H1 (cell line): ENCODE results near the gene DISP3. TPM values are rescaled to one million over a fixed set of nuclear protein-coding genes. Genes with fewer than 3 reads are reported as not detected.

Experiments
- CHD7 ChIP-seq: fragments of 300-600 bp; sonication (generic); IDR thresholded peaks from 2 replicates; pipeline ENCODE4 v1.7.1; 2012; ENCODE audit warnings: low read length, moderate library complexity, mild to moderate bottlenecking, inconsistent platforms; ENCODE audit not compliant: insufficient replicate concordance
- CTCF ChIP-seq, 3 experiments: IDR thresholded peaks; 1 replicate in 2 of 3; 2 replicates in 1 of 3; pipeline versions ENCODE4 v1.5.1 to v1.6.1; 2011; ENCODE audit warnings: low read length in 3 of 3, mild to moderate bottlenecking in 3 of 3, inconsistent platforms in 2 of 3, low read depth in 1 of 3, moderate library complexity in 1 of 3; ENCODE audit not compliant: insufficient read depth in 1 of 3; ENCODE audit errors: control extremely low read depth in 1 of 3
- GABPA ChIP-seq: IDR thresholded peaks from 2 replicates; pipeline ENCODE4 v1.6.1; 2011; ENCODE audit warnings: mild to moderate bottlenecking, low read length, moderate library complexity, borderline replicate concordance; ENCODE audit not compliant: insufficient read depth
- HDAC6 ChIP-seq: IDR thresholded peaks from one replicate; pipeline ENCODE4 v1.7.1; 2012; ENCODE audit warnings: low read depth, mild to moderate bottlenecking, inconsistent platforms, low read length, moderate library complexity
- SP2 ChIP-seq: IDR thresholded peaks from 2 replicates; pipeline ENCODE4 v1.6.1; 2012; ENCODE audit warnings: mild to moderate bottlenecking, low read length, inconsistent platforms
- SUZ12 ChIP-seq: fragments of 200-600 bp; sonication (generic); IDR thresholded peaks from 2 replicates; pipeline ENCODE4 v1.6.1; 2012; ENCODE audit warnings: mild to moderate bottlenecking, inconsistent platforms, low read length, moderate library complexity, mixed read lengths
- TAF7 ChIP-seq: optimal IDR thresholded peaks from 2 replicates; pipeline ENCODE3; 2011; ENCODE audit warnings: low read depth, mild to moderate bottlenecking, inconsistent platforms, low read length, moderate library complexity, borderline replicate concordance
- YY1 ChIP-seq: IDR thresholded peaks from 2 replicates; pipeline ENCODE4 v1.6.1; 2011; ENCODE audit warnings: low read depth, mild to moderate bottlenecking, low read length
- polyA plus RNA-seq, 7 experiments: library from polyadenylated mRNA; depleted of rRNA in 3 of 7; stranded (reverse) in 5 of 7; unstranded in 2 of 7; fragments of >200 nt in 5 of 7; fragments of 200-250 nt in 2 of 7; gene quantifications; 1 replicate in 5 of 7; 2 replicates in 1 of 7; 4 replicates in 1 of 7; pipeline versions ENCODE4 v1.2.1 to v1.2.3, GENCODE V29; 2011 to 2013; ENCODE audit warnings: missing spikeins in 2 of 7, mixed read lengths in 2 of 7
- total RNA-seq: library from RNA; stranded (reverse); fragmentation: NEBNext Ultra II Directional; extraction: Animal tissue kit (Norgen Biotek cat#: 25700); gene quantifications from 2 replicates; pipeline ENCODE4 v1.2.1, GENCODE V29; 2021

Gene DISP3
- total and polyA plus RNA-seq, 2 of the 8 experiments (the other 6 are each of a cell fraction or from before 2014, with no cell fraction given) = 3.4 to 4.6 TPM

GRCh38 chr1:11550664-11551283 lies 71.8 kb downstream of the DISP3 start (continued):
- TF ChIP-seq CHD7 (no peak), CTCF (IDR thresholded peaks at IDR 0.05; ENCODE audit: control extremely low read depth in 1 of 3, insufficient read depth in 1 of 3, low read depth in 1 of 3, low read length in 3 of 3) (no peak), TAF7 (peak; percentile 92), SUZ12 (no peak), SP2 (no peak), HDAC6 (no peak), GABPA (peak; percentile 46; the same call in 1 of the 2 replicates), YY1 (peak; percentile 57; the same call in 1 of the 2 replicates)
- TF ChIP-seq, all 59 proteins: peak for 11
